ENCODE data around the gene FGF8.

Gene FGF8

DNA sequence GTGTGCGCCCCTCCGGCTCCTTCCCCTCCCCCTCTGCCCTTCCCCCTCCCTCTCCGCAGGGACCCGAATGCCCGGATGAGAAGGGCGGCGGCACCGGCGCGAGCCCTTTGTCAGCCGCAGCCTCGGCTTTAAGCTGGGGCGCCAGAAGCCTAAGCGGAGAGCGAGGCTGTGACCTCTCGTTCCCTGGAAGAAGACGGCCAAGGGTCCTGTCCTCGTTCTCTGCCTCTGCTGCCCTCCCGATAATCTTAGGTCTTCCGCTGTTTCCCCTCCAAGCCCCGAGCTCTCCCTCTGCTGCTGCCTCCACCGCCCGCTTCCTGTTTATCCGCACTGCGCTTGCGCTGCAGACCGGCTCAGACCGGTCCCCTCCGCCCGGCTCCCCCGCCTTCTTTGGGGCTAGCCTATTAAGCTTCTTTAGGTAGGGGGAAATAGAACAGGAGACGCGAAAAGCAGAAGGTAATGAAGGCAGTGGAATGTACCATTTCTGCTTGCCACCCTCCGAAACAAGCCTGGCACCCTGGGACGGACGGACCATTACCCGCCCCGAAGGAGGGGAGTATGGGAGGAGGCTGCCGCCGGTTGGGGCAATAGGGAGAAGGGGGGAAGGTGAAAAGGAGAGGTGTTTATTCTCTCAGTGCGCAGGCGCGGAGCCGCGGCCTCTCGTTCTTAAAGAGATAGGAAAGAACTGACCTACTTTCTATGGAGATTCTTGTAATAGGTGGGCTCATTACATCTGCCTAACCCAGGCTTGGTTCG, 42.4 kb upstream of the FGF8 start, which contains the start of gene OGA (continued):
- TF ChIP-seq OSR1 (CRISPR knock-in tag; IDR thresholded peaks at IDR 0.05) (no peak), GLIS3 (CRISPR knock-in tag; IDR thresholded peaks at IDR 0.05) (no peak), CSDC2 (CRISPR knock-in tag; IDR thresholded peaks at IDR 0.05) (no peak), ZNF8 (CRISPR knock-in tag; IDR thresholded peaks at IDR 0.05) (no peak)

DNA sequence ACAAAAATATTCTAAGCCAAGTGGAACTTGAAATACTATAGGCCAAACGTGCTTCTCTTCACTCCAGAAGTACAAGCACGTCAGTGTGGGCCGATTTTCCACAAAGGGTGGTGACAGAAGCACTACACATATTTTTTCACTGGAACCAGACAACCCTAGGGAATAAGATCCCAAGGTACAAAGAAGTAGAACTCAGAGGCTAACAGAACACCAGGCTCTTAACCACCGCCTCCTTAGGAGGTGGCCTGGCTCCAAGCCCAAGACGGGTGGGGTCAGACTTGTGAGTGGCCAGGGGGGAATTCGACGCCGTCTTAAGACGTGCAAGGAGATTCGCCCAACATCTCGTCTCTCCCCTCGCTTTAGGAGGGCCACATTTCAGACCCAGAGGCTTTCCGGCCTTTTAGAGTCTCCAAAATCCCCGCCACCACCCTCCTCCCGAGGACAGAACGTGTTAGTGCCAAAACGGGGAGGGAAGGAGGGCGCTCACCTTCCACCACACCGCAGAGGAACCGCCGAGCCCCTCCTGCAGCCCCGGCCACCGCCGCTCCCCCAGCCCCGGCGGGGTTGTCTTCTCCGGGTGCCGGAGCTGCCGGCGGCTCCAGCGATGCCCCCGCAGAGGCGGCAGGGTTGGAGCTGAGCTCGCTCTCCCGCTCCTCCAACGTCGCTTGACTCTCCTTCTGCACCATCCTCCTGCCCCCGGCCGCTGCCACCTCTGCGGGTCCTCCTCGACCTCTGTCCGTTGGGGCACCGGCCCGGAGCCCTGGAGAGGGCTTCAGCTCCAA, 41.6 kb upstream of the FGF8 start:
- no peak for TF ChIP-seq PPARA (CRISPR knock-in tag; IDR thresholded peaks at IDR 0.05; ENCODE audit: borderline replicate concordance)
- no peak for TF ChIP-seq SNAI2 (CRISPR knock-in tag; IDR thresholded peaks at IDR 0.05)
- no peak for TF ChIP-seq GLIS3 (CRISPR knock-in tag; IDR thresholded peaks at IDR 0.05)
- no peak for TF ChIP-seq CSDC2 (CRISPR knock-in tag; IDR thresholded peaks at IDR 0.05)
- no peak for TF ChIP-seq ZNF565 (CRISPR knock-in tag; conservative IDR thresholded peaks at IDR 0.05; ENCODE audit: low read depth)
- TF ChIP-seq TSHZ2 (CRISPR knock-in tag; IDR thresholded peaks at IDR 0.05): no peak
- TF ChIP-seq ZC3H10 (CRISPR knock-in tag; IDR thresholded peaks at IDR 0.05): no peak
- no peak for TF ChIP-seq RARB (CRISPR knock-in tag; IDR thresholded peaks at IDR 0.05)
- TF ChIP-seq TOX (CRISPR knock-in tag; IDR thresholded peaks at IDR 0.05; ENCODE audit: borderline replicate concordance): no peak
- TF ChIP-seq ZFP3 (CRISPR knock-in tag; IDR thresholded peaks at IDR 0.05): no peak
- TF ChIP-seq ISL1 (CRISPR knock-in tag; IDR thresholded peaks at IDR 0.05): no peak
- no peak for TF ChIP-seq ZNF8 (CRISPR knock-in tag; IDR thresholded peaks at IDR 0.05)
- TF ChIP-seq, protein P1, sequence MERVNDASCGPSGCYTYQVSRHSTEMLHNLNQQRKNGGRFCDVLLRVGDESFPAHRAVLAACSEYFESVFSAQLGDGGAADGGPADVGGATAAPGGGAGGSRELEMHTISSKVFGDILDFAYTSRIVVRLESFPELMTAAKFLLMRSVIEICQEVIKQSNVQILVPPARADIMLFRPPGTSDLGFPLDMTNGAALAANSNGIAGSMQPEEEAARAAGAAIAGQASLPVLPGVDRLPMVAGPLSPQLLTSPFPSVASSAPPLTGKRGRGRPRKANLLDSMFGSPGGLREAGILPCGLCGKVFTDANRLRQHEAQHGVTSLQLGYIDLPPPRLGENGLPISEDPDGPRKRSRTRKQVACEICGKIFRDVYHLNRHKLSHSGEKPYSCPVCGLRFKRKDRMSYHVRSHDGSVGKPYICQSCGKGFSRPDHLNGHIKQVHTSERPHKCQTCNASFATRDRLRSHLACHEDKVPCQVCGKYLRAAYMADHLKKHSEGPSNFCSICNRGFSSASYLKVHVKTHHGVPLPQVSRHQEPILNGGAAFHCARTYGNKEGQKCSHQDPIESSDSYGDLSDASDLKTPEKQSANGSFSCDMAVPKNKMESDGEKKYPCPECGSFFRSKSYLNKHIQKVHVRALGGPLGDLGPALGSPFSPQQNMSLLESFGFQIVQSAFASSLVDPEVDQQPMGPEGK (CRISPR knock-in tag; IDR thresholded peaks at IDR 0.05; ENCODE audit: borderline replicate concordance): no peak
- no peak for TF ChIP-seq ZNF70 (CRISPR knock-in tag; IDR thresholded peaks at IDR 0.05)
- TF ChIP-seq TCF4 (CRISPR knock-in tag; IDR thresholded peaks at IDR 0.05; ENCODE audit: borderline replicate concordance): no peak
- TF ChIP-seq, protein P2, sequence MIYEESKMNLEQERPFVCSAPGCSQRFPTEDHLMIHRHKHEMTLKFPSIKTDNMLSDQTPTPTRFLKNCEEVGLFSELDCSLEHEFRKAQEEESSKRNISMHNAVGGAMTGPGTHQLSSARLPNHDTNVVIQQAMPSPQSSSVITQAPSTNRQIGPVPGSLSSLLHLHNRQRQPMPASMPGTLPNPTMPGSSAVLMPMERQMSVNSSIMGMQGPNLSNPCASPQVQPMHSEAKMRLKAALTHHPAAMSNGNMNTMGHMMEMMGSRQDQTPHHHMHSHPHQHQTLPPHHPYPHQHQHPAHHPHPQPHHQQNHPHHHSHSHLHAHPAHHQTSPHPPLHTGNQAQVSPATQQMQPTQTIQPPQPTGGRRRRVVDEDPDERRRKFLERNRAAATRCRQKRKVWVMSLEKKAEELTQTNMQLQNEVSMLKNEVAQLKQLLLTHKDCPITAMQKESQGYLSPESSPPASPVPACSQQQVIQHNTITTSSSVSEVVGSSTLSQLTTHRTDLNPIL (CRISPR knock-in tag; IDR thresholded peaks at IDR 0.05; ENCODE audit: low read depth): no peak
- no peak for TF ChIP-seq BACH2 (CRISPR knock-in tag; IDR thresholded peaks at IDR 0.05; ENCODE audit: borderline replicate concordance)
- TF ChIP-seq, protein P3, sequence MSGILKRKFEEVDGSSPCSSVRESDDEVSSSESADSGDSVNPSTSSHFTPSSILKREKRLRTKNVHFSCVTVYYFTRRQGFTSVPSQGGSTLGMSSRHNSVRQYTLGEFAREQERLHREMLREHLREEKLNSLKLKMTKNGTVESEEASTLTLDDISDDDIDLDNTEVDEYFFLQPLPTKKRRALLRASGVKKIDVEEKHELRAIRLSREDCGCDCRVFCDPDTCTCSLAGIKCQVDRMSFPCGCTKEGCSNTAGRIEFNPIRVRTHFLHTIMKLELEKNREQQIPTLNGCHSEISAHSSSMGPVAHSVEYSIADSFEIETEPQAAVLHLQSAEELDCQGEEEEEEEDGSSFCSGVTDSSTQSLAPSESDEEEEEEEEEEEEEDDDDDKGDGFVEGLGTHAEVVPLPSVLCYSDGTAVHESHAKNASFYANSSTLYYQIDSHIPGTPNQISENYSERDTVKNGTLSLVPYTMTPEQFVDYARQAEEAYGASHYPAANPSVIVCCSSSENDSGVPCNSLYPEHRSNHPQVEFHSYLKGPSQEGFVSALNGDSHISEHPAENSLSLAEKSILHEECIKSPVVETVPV (CRISPR knock-in tag; IDR thresholded peaks at IDR 0.05): no peak
- no peak for TF ChIP-seq ZFP30 (CRISPR knock-in tag; IDR thresholded peaks at IDR 0.05)
- no peak for TF ChIP-seq OSR1 (CRISPR knock-in tag; IDR thresholded peaks at IDR 0.05)
- peak; percentile 77 for ATAC-seq

DNA sequence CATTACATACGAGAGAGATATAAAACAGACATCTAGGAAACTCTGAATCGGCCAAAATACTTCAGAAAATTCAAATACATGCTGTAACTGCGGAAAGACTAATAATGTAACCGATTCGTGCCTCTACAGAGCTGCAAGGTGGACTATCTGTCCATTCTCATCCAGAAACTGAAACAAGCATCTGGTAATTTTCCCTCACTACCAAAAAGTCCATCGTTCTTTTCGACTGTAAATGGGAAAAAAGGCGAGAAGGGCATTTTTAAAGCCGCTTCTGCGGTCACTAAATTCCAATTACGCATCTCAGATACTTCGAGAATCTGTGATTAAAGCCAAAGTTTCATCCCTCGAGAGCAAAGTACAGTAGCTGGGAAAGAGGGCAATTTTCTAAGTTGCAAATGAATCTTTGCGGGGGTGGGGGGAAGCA, 41.0 kb upstream of the FGF8 start:
- TF ChIP-seq ZC3H10 (CRISPR knock-in tag; IDR thresholded peaks at IDR 0.05): no peak
- TF ChIP-seq ZNF565 (CRISPR knock-in tag; conservative IDR thresholded peaks at IDR 0.05; ENCODE audit: low read depth): no peak
- TF ChIP-seq PPARA (CRISPR knock-in tag; IDR thresholded peaks at IDR 0.05; ENCODE audit: borderline replicate concordance): no peak
- no peak for TF ChIP-seq POU6F1 (CRISPR knock-in tag; IDR thresholded peaks at IDR 0.05; ENCODE audit: borderline replicate concordance, low read depth)
- no peak for TF ChIP-seq ZFP30 (CRISPR knock-in tag; IDR thresholded peaks at IDR 0.05)
- no peak for TF ChIP-seq RARB (CRISPR knock-in tag; IDR thresholded peaks at IDR 0.05)
- no peak for ATAC-seq
